CD4-positive, alpha-beta T cell treated with Interleukin-4 for 1 hour (primary cell): ENCODE data around the gene ZBTB32.
"Not testable (repeated sequence)": the region's sequence is repeated elsewhere in the genome, so short reads cannot be mapped to it uniquely, and the experiment has no call there.

Source experiments
- DNase-seq, 2 donors: peaks; one replicate each; pipeline ENCODE4 v3.0.0-alpha.2; 2020 to 2022

The ZBTB32 gene

GRCh38 chr19:35722461-35722860 lies 18.1 kb downstream of the ZBTB32 start:
- DNase-seq = no peak

GRCh38 chr19:35722897-35723296 lies 18.5 kb downstream of the ZBTB32 start:
- DNase-seq = no peak

- DNase-seq = no peak
Measured at GRCh38 chr19:35723671-35724070, 19.3 kb downstream of the ZBTB32 start.

GRCh38 chr19:35724132-35724531 lies 19.8 kb downstream of the ZBTB32 start:
- DNase-seq = not testable (repeated sequence)

- DNase-seq = no peak
Measured at GRCh38 chr19:35724560-35724959, 20.2 kb downstream of the ZBTB32 start.

- no peak for DNase-seq
Measured at GRCh38 chr19:35725216-35725861, 21.0 kb downstream of the ZBTB32 start.

- DNase-seq = no peak
Measured at GRCh38 chr19:35727053-35727955, 22.9 kb downstream of the ZBTB32 start.

- DNase-seq = no peak
Measured at GRCh38 chr19:35727956-35728706, 23.8 kb downstream of the ZBTB32 start.

- DNase-seq = no peak
Measured at GRCh38 chr19:35729021-35729420, 24.7 kb downstream of the ZBTB32 start.

- no peak for DNase-seq
Measured at GRCh38 chr19:35729763-35730162, 25.4 kb downstream of the ZBTB32 start.

- DNase-seq = no peak
Measured at GRCh38 chr19:35730326-35730725, 26.0 kb downstream of the ZBTB32 start.

GRCh38 chr19:35731353-35731752 lies 27.0 kb downstream of the ZBTB32 start:
- no peak for DNase-seq

- DNase-seq = no peak
Measured at GRCh38 chr19:35731779-35732405, 27.5 kb downstream of the ZBTB32 start.

- no peak for DNase-seq
Measured at GRCh38 chr19:35732540-35733179, 28.3 kb downstream of the ZBTB32 start.

- no peak for DNase-seq
Measured at GRCh38 chr19:35733180-35734125, 29.1 kb downstream of the ZBTB32 start.

- no peak for DNase-seq
Measured at GRCh38 chr19:35734273-35734672, 29.9 kb downstream of the ZBTB32 start.

GRCh38 chr19:35734889-35735288 lies 30.5 kb downstream of the ZBTB32 start:
- DNase-seq = no peak

GRCh38 chr19:35736913-35737886 lies 32.8 kb downstream of the ZBTB32 start:
- DNase-seq = peak in 1 of 2 donors; percentile 41

- no peak for DNase-seq
Measured at GRCh38 chr19:35738021-35738886, 33.9 kb downstream of the ZBTB32 start.
